Loucy (cell line): ENCODE measurements around the gene ARL5C.
"Not testable (repeated sequence)": the region's sequence is repeated elsewhere in the genome, so short reads cannot be mapped to it uniquely, and the experiment has no call there.

Source experiments
- H2AFZ ChIP-seq: fragments of 200-600 bp; sonication (generic); 2 replicates; pipeline ENCODE4 v1.6.0; 2016; ENCODE audit warnings: antibody characterized with exemption, mild to moderate bottlenecking, low read length, moderate library complexity
- H3F3A ChIP-seq: fragments of 200-600 bp; 2 replicates; pipeline ENCODE4 v1.6.0; 2016; ENCODE audit warnings: antibody characterized with exemption, low read depth, mild to moderate bottlenecking
- H3K27me3 ChIP-seq: fragments of 200-600 bp; sonication (generic); 2 replicates; pipeline ENCODE4 v1.6.1; 2014; ENCODE audit warnings: low read length, mild to moderate bottlenecking; ENCODE audit not compliant: insufficient read depth, poor library complexity, severe bottlenecking
- H3K36me3 ChIP-seq: fragments of 200-600 bp; sonication (generic); 2 replicates; pipeline ENCODE4 v1.6.1; 2016; ENCODE audit warnings: low read length; ENCODE audit not compliant: insufficient read depth
- H3K4me1 ChIP-seq: fragments of 200-600 bp; sonication (generic); 2 replicates; pipeline ENCODE4 v1.5.1; 2014; ENCODE audit warnings: low read length, mild to moderate bottlenecking; ENCODE audit not compliant: insufficient read depth, poor library complexity, severe bottlenecking
- H3K4me2 ChIP-seq: fragments of 200-600 bp; sonication (generic); 2 replicates; pipeline ENCODE4 v1.6.0; 2014; ENCODE audit warnings: antibody characterized with exemption, low read length, low read depth, mild to moderate bottlenecking; ENCODE audit not compliant: poor library complexity, severe bottlenecking
- H3K4me3 ChIP-seq: fragments of 200-600 bp; sonication (generic); 2 replicates; pipeline ENCODE4 v1.5.1; 2014; ENCODE audit warnings: low read length, mild to moderate bottlenecking, mixed read lengths; ENCODE audit not compliant: poor library complexity, severe bottlenecking
- H3K79me2 ChIP-seq: fragments of 200-600 bp; sonication (generic); 2 replicates; pipeline ENCODE4 v1.6.1; 2014; ENCODE audit warnings: low read length; ENCODE audit not compliant: insufficient read depth
- H3K9ac ChIP-seq: fragments of 200-600 bp; sonication (generic); 2 replicates; pipeline ENCODE4 v1.6.0; 2014; ENCODE audit warnings: mild to moderate bottlenecking, low read depth, low read length, moderate library complexity; ENCODE audit not compliant: poor library complexity, severe bottlenecking
- H3K9me2 ChIP-seq: fragments of 200-600 bp; sonication (generic); replicated peaks from 2 replicates; pipeline ENCODE4 v1.6.1; 2016; ENCODE audit warnings: low read depth, low read length, mixed read lengths
- H3K9me3 ChIP-seq: fragments of 200-600 bp; sonication (generic); 2 replicates; pipeline ENCODE4 v1.6.1; 2014; ENCODE audit warnings: mild to moderate bottlenecking, antibody characterized with exemption, low read length, low read depth; ENCODE audit not compliant: insufficient read depth
- H4K20me1 ChIP-seq: fragments of 200-600 bp; sonication (generic); 2 replicates; pipeline ENCODE4 v1.6.0; 2014; ENCODE audit warnings: antibody characterized with exemption, low read length, mild to moderate bottlenecking; ENCODE audit not compliant: insufficient read depth, poor library complexity, severe bottlenecking
- CTCF ChIP-seq: fragments of 200-600 bp; sonication (generic); conservative IDR thresholded peaks from 2 replicates; pipeline ENCODE4 v1.5.1; 2014; ENCODE audit warnings: mild to moderate bottlenecking, antibody characterized with exemption, low read length
- EZH2phosphoT487 ChIP-seq: fragments of 200-600 bp; IDR thresholded peaks from 2 replicates; pipeline ENCODE4 v1.6.1; 2018; ENCODE audit warnings: antibody characterized with exemption, mild to moderate bottlenecking, moderate library complexity, borderline replicate concordance

ARL5C gene

GRCh38 chr17:39169518-39169917, 3.6 kb upstream of the ARL5C start:
- Histone ChIP-seq H3K36me3 (no peaks in the 10 kb centered on the region), H4K20me1 (no peaks in the 10 kb centered on the region), H3K9ac (peak overlapping the region; percentile 59), H3K79me2 (no peaks in the 10 kb centered on the region), H2AFZ (no peak overlapping the region), H3K4me2 (no peak overlapping the region), H3K9me2 (no peaks in the 10 kb centered on the region), H3K9me3 (no peaks in the 10 kb centered on the region), H3K27me3 (no peaks in the 10 kb centered on the region), H3F3A (peaks cover 15% of the 10 kb centered on the region), H3K4me1 (peaks cover 82% of the 10 kb centered on the region), H3K4me3 (no peak overlapping the region)
- no peak for TF ChIP-seq CTCF
- TF ChIP-seq EZH2phosphoT487: no peak

GRCh38 chr17:39169101-39169500, 3.1 kb upstream of the ARL5C start:
- H3K27me3 ChIP-seq: no peaks in the 10 kb centered on the region
- H3K36me3 ChIP-seq: no peaks in the 10 kb centered on the region
- no peak overlapping the region for H3K4me3 ChIP-seq
- H3K9me3 ChIP-seq: no peaks in the 10 kb centered on the region
- peaks cover 82% of the 10 kb centered on the region for H3K4me1 ChIP-seq
- peak overlapping the region; percentile 59 for H3K9ac ChIP-seq
- H3K79me2 ChIP-seq: no peaks in the 10 kb centered on the region
- H4K20me1 ChIP-seq: no peaks in the 10 kb centered on the region
- H3F3A ChIP-seq: peaks cover 15% of the 10 kb centered on the region
- H3K4me2 ChIP-seq: no peak overlapping the region
- no peak overlapping the region for H2AFZ ChIP-seq
- TF ChIP-seq CTCF (no peak), EZH2phosphoT487 (no peak)
- no peaks in the 10 kb centered on the region for H3K9me2 ChIP-seq

- H3K79me2 ChIP-seq, H3K9me2 ChIP-seq, H2AFZ ChIP-seq, H3K36me3 ChIP-seq, H3K27me3 ChIP-seq, H3K9me3 ChIP-seq, H4K20me1 ChIP-seq: not testable (repeated sequence)
- Histone ChIP-seq H3K9ac (peak overlapping the region; percentile 72), H3K4me1 (peaks cover 76% of the 10 kb centered on the region), H3K4me3 (peak overlapping the region; percentile 64), H3K4me2 (peak overlapping the region; percentile 84), H3F3A (peaks cover 15% of the 10 kb centered on the region)
These were observed 2.5 kb upstream of the ARL5C start for GRCh38 chr17:39168503-39168902.

GRCh38 chr17:39167476-39167875, 1.5 kb upstream of the ARL5C start:
- H3K9ac ChIP-seq: peak overlapping the region; percentile 72
- peaks cover 66% of the 10 kb centered on the region for H3K4me1 ChIP-seq
- peak overlapping the region; percentile 64 for H3K4me3 ChIP-seq
- H3F3A ChIP-seq: peaks cover 15% of the 10 kb centered on the region
- no peaks in the 10 kb centered on the region for H3K27me3 ChIP-seq
- peak overlapping the region; percentile 84 for H3K4me2 ChIP-seq
- H3K79me2 ChIP-seq: no peaks in the 10 kb centered on the region
- no peaks in the 10 kb centered on the region for H3K9me2 ChIP-seq
- no peak for TF ChIP-seq CTCF
- TF ChIP-seq EZH2phosphoT487: no peak
- no peaks in the 10 kb centered on the region for H3K9me3 ChIP-seq
- no peaks in the 10 kb centered on the region for H3K36me3 ChIP-seq
- H4K20me1 ChIP-seq: no peaks in the 10 kb centered on the region
- H2AFZ ChIP-seq: no peak overlapping the region
